Neural progenitor cell (in vitro differentiated cells): Measurements from ENCODE around the gene SRGAP2C. TPM values are rescaled to one million over a fixed set of nuclear protein-coding genes. Genes with fewer than 3 reads are reported as not detected.
"Not testable (repeated sequence)": the region's sequence is repeated elsewhere in the genome, so short reads cannot be mapped to it uniquely, and the experiment has no call there.

Experiments
- DNase-seq: peaks from one replicate; pipeline ENCODE4 v3.0.0-alpha.2; 2016; ENCODE audit warnings: low spot score
- H2AFZ ChIP-seq: fragments of 200-600 bp; sonication (generic); replicated peaks from 2 replicates; pipeline ENCODE4 v1.6.1; 2016; ENCODE audit warnings: antibody characterized with exemption
- H3F3A ChIP-seq: fragments of 200-600 bp; sonication (generic); 2 replicates; pipeline ENCODE4 v1.6.1; 2016; ENCODE audit warnings: antibody characterized with exemption, low read depth
- H3K27ac ChIP-seq: fragments of 200-600 bp; sonication (generic); 2 replicates; pipeline ENCODE4 v1.5.1; 2016; ENCODE audit warnings: mild to moderate bottlenecking
- H3K27me3 ChIP-seq: fragments of 200-600 bp; sonication (generic); 2 replicates; pipeline ENCODE4 v1.6.1; 2016; ENCODE audit warnings: mild to moderate bottlenecking, moderate library complexity
- H3K36me3 ChIP-seq: fragments of 200-600 bp; sonication (generic); 2 replicates; pipeline ENCODE4 v1.5.1; 2016
- H3K4me1 ChIP-seq: fragments of 200-600 bp; sonication (generic); 2 replicates; pipeline ENCODE4 v1.6.1; 2016; ENCODE audit warnings: mixed run types
- H3K4me2 ChIP-seq: fragments of 200-600 bp; sonication (generic); 2 replicates; pipeline ENCODE4 v1.6.1; 2016
- H3K4me3 ChIP-seq: fragments of 200-600 bp; sonication (generic); 2 replicates; pipeline ENCODE4 v1.5.1; 2016
- H3K79me2 ChIP-seq: fragments of 200-600 bp; sonication (generic); 2 replicates; pipeline ENCODE4 v1.6.1; 2016; ENCODE audit warnings: low read depth
- H3K9ac ChIP-seq: fragments of 200-600 bp; sonication (generic); 2 replicates; pipeline ENCODE4 v1.6.1; 2016
- H3K9me3 ChIP-seq: fragments of 200-600 bp; sonication (generic); 2 replicates; pipeline ENCODE4 v1.5.1; 2016; ENCODE audit warnings: low read depth
- H4K20me1 ChIP-seq: fragments of 200-600 bp; sonication (generic); 2 replicates; pipeline ENCODE4 v1.6.1; 2016; ENCODE audit warnings: low read depth
- H3K27ac Mint-ChIP-seq: 3 replicates; pipeline ENCODE4 v1.8.0; 2021; ENCODE audit warnings: mixed read lengths
- H3K27me3 Mint-ChIP-seq: 2 replicates; pipeline ENCODE4 v1.8.0; 2022; ENCODE audit warnings: low read depth, mild to moderate bottlenecking, inconsistent platforms, moderate library complexity, mixed read lengths; ENCODE audit not compliant: insufficient read depth
- H3K36me3 Mint-ChIP-seq: 3 replicates; pipeline ENCODE4 v1.8.0; 2021; ENCODE audit warnings: mixed read lengths
- H3K4me1 Mint-ChIP-seq: 3 replicates; pipeline ENCODE4 v1.8.0; 2021; ENCODE audit warnings: mixed read lengths
- H3K4me3 Mint-ChIP-seq: 3 replicates; pipeline ENCODE4 v1.8.0; 2021; ENCODE audit warnings: mild to moderate bottlenecking, moderate library complexity, mixed read lengths
- H3K9me3 Mint-ChIP-seq: 3 replicates; pipeline ENCODE4 v1.8.0; 2020; ENCODE audit warnings: mixed read lengths
- CTCF ChIP-seq: fragments of 200-600 bp; sonication (generic); IDR thresholded peaks from 2 replicates; pipeline ENCODE4 v1.5.1; 2017; ENCODE audit warnings: antibody characterized with exemption, mild to moderate bottlenecking
- total RNA-seq: library from RNA; depleted of rRNA; stranded (reverse); fragments of >200 nt; gene quantifications from 2 replicates; pipeline ENCODE4 v1.2.3, GENCODE V29; 2015; ENCODE audit warnings: low replicate concordance

Gene SRGAP2C
- total RNA-seq, 1 donor from 2014 or later, result 26.8 TPM

GRCh38 chr1:121155671-121156358, 29.0 kb upstream of the SRGAP2C start:
- H3K79me2 ChIP-seq, H3F3A ChIP-seq, H2AFZ ChIP-seq, H3K4me3 Mint-ChIP-seq, H3K36me3 Mint-ChIP-seq, H3K4me1 Mint-ChIP-seq, H3K27me3 Mint-ChIP-seq, H4K20me1 ChIP-seq, H3K27ac Mint-ChIP-seq, H3K9me3 Mint-ChIP-seq, H3K27ac ChIP-seq, H3K4me2 ChIP-seq, H3K4me1 ChIP-seq, H3K9ac ChIP-seq, H3K27me3 ChIP-seq, H3K9me3 ChIP-seq, H3K4me3 ChIP-seq, H3K36me3 ChIP-seq: not testable (repeated sequence)
- DNase-seq, result peak; percentile 8
- peak; percentile 47 for TF ChIP-seq CTCF

- not testable (repeated sequence) for H3K9me3 Mint-ChIP-seq, H3K9me3 ChIP-seq, H3K36me3 ChIP-seq, H3K27ac ChIP-seq, H3K27ac Mint-ChIP-seq, H3K27me3 Mint-ChIP-seq, H2AFZ ChIP-seq, H3K4me3 Mint-ChIP-seq, H4K20me1 ChIP-seq, H3K9ac ChIP-seq, H3K4me3 ChIP-seq, H3K4me1 Mint-ChIP-seq, H3K4me2 ChIP-seq, H3K4me1 ChIP-seq, H3K79me2 ChIP-seq, H3K27me3 ChIP-seq, H3F3A ChIP-seq, DNase-seq, H3K36me3 Mint-ChIP-seq
Observed at GRCh38 chr1:121156958-121157603, 27.7 kb upstream of the SRGAP2C start.

GRCh38 chr1:121157609-121158008, 27.2 kb upstream of the SRGAP2C start:
- not testable (repeated sequence) for H3K9me3 ChIP-seq, H3K27ac Mint-ChIP-seq, H3K4me1 Mint-ChIP-seq, H4K20me1 ChIP-seq, H3K79me2 ChIP-seq, H3K27me3 Mint-ChIP-seq, H2AFZ ChIP-seq, H3K9me3 Mint-ChIP-seq, H3K4me1 ChIP-seq, H3K4me3 ChIP-seq, H3K4me3 Mint-ChIP-seq, H3K27ac ChIP-seq, H3K27me3 ChIP-seq, H3K9ac ChIP-seq, H3F3A ChIP-seq, H3K4me2 ChIP-seq, H3K36me3 ChIP-seq, H3K36me3 Mint-ChIP-seq, DNase-seq

GRCh38 chr1:121160118-121160517, 24.7 kb upstream of the SRGAP2C start:
- H3K4me3 Mint-ChIP-seq, H3K27me3 ChIP-seq, H3K27ac ChIP-seq, DNase-seq, H3K27ac Mint-ChIP-seq, H3K4me1 Mint-ChIP-seq, H3K4me3 ChIP-seq, H3K4me2 ChIP-seq, H3K9ac ChIP-seq, H3K4me1 ChIP-seq, H3K36me3 ChIP-seq, H3K9me3 Mint-ChIP-seq, H3K27me3 Mint-ChIP-seq, H3K36me3 Mint-ChIP-seq, H2AFZ ChIP-seq, H3K79me2 ChIP-seq, H3K9me3 ChIP-seq, H4K20me1 ChIP-seq, H3F3A ChIP-seq: not testable (repeated sequence)

GRCh38 chr1:121161199-121161901, 23.4 kb upstream of the SRGAP2C start:
- H4K20me1 ChIP-seq, H3K4me1 ChIP-seq, H3K27ac Mint-ChIP-seq, H3K27me3 Mint-ChIP-seq, H3K27ac ChIP-seq, H3K79me2 ChIP-seq, H3K9ac ChIP-seq, H3K36me3 Mint-ChIP-seq, H3K4me2 ChIP-seq, DNase-seq, H3F3A ChIP-seq, H3K9me3 Mint-ChIP-seq, H3K4me1 Mint-ChIP-seq, H3K27me3 ChIP-seq, H3K4me3 Mint-ChIP-seq, H3K4me3 ChIP-seq, H3K36me3 ChIP-seq, H2AFZ ChIP-seq, H3K9me3 ChIP-seq: not testable (repeated sequence)

- not testable (repeated sequence) for H3K36me3 Mint-ChIP-seq, H3K27me3 Mint-ChIP-seq, H3K9me3 Mint-ChIP-seq
Observed at GRCh38 chr1:121163850-121164757, 20.7 kb upstream of the SRGAP2C start.

GRCh38 chr1:121165296-121165695, 19.5 kb upstream of the SRGAP2C start:
- not testable (repeated sequence) for H3K27me3 Mint-ChIP-seq, H3K4me3 Mint-ChIP-seq, H4K20me1 ChIP-seq, H3F3A ChIP-seq, H3K4me3 ChIP-seq, H3K9me3 Mint-ChIP-seq, H3K4me1 Mint-ChIP-seq, H3K4me1 ChIP-seq, H2AFZ ChIP-seq, H3K79me2 ChIP-seq, H3K9ac ChIP-seq, H3K36me3 Mint-ChIP-seq, H3K27me3 ChIP-seq, H3K27ac Mint-ChIP-seq, DNase-seq, H3K36me3 ChIP-seq, H3K9me3 ChIP-seq, H3K27ac ChIP-seq, H3K4me2 ChIP-seq

More at GRCh38 chr1:121163850-121164757, 20.7 kb upstream of the SRGAP2C start:
- H3K27ac Mint-ChIP-seq, H3K4me3 ChIP-seq, H3K79me2 ChIP-seq, H3K4me1 Mint-ChIP-seq, H3K27me3 ChIP-seq, H3K27ac ChIP-seq, H3F3A ChIP-seq, H3K9me3 ChIP-seq, DNase-seq, H3K36me3 ChIP-seq, H3K4me2 ChIP-seq, H3K9ac ChIP-seq, H3K4me3 Mint-ChIP-seq, H3K4me1 ChIP-seq, H2AFZ ChIP-seq, H4K20me1 ChIP-seq: not testable (repeated sequence)
